ENCODE measurements around the gene PHACTR1.

PHACTR1 gene

DNA sequence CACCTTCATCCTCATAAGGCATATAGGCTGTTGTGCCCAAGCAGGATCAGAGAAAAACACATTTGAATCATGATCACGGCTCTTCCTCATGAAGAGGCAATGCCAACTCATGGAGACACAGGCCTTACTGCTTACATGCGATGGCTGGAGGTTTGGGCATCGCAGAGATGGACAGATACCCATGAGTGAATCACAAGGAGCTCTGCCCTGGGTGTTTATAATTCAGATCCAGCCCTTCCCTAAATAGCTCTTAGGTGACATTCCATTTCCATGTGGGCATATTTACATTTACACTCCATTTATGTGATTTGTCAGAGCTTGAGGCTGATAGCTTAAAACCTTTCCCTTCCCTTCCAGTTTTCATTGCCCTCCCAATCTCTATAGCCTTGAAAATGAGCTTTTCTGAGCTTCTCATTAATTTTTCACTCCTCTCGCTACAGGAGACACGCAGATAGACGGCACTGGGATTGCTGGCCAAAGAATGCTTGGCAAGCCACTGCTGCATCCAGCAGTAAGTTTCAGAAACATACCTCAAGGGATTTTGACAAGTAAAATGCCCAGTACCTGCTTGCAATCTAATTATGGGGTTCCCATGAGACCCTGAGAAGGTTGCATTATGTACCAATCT is 362.6 kb downstream of the PHACTR1 start:
- DNase-seq, result no peak

GRCh38 chr6:13080462-13081188 is 364.1 kb downstream of the PHACTR1 start:
- no peak for DNase-seq

- no peak for DNase-seq
Measured at GRCh38 chr6:13081189-13081563, 364.6 kb downstream of the PHACTR1 start.

DNA sequence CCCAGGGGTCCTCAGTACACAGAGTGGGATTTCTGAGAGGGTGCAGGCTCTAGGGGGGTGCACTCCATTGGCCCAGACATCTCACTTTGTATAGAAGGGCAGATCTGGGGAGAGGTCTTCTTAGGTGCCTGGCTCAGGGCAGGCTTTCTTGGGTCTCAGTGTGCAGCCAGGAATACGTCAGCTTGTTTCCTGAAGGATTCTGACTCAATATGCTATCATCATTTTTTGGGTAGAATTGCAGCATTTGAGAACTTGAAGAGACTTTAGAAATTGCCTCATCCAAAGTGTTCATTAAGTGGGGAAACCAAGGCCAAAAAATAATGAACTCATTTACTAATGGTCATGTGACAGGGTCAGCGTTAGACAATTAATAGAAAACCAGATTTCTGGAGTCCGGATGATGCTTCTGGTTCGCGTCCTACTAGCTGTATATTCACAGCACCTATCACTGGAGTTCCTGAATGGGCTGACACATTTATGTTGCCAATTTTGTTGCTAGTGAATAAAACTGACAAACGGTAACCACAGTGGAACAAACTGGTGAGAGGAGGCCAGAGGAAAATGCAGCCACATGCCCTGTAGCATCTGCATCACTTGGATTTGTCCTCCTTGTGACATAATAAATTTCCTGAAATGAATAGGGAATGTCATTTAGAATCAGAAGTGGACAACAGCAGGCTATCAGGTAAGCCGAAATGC is 372.9 kb downstream of the PHACTR1 start:
- no peak for DNase-seq

GRCh38 chr6:13091192-13091591 is 374.6 kb downstream of the PHACTR1 start:
- DNase-seq, result no peak

DNA sequence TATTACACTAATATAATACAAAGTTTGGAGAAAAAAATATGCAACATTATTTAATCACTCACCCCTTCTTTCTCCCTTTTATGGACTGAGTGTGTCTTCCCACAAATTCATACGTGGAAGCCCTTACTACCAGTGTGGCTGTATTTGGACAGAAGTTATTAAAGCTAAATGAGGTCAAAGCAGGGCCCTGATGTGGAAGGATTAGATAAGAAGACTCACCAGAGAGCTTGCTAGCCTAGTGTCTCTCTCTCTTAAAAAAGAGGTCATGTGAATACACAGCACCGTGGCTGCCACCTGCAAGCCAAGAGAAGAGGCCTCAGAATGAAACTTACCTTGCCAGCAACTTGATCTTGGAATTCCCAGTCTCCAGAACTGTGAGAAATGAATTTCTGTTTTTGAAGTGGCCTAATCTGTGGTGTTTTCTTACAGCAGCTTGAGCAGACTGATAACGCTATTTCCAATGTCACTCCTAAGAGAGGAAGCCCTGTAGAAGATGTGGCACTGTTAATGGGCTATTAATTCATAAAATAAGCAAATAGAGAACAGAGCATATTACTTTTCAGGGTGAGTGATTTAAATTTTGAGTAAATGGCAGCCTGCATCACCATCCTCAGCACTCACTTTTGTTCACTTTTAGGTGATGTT is 378.3 kb downstream of the PHACTR1 start:
- no peak for DNase-seq

- no peak for DNase-seq
Measured at GRCh38 chr6:13096084-13096483, 379.5 kb downstream of the PHACTR1 start.

- DNase-seq, result no peak
Measured at GRCh38 chr6:13097454-13097853, 380.9 kb downstream of the PHACTR1 start.

DNA sequence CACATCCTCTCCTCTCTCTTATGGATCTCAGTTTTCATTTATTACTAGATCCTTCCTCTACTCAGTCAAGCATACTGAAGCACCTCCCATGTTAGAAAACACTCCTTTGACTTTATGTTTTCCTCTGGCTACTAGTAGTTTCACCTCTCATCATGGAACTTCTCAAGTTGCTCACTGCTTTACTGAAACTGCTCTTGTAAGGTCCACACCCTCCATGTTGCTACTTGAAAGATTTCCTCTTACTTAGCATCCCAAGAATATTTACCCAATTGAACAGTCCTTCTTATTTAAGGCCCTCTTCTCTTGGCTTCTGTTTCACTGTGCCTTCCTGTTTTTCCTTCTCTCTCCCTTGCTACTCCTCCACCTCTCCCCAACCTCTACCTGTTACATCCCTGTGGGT is 381.4 kb downstream of the PHACTR1 start:
- DNase-seq, result no peak

GRCh38 chr6:13098793-13099570 is 382.4 kb downstream of the PHACTR1 start:
- no peak for DNase-seq

- peak; percentile 5 for DNase-seq
Measured at GRCh38 chr6:13099771-13100170, 383.2 kb downstream of the PHACTR1 start.

GRCh38 chr6:13101409-13101808 is 384.8 kb downstream of the PHACTR1 start:
- DNase-seq, result no peak

DNA sequence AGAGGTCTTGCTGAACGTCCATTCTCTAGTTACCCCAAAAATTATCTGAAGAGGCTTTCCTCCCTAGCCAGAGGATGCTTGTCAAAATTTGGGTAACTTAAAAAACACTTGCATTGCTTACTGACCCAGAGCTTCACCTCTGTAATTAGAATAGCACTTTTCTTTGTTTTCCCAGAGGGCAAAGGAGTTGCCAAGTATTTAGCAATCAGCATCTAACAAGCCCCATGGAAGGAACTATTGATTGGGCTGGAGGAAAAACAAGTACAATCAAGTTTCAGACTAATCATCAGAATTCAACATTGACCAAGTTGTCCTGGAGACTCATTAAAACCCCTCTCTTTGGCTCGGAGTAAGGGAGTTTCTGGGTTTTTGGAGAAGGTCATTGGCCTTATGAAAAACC is 385.4 kb downstream of the PHACTR1 start:
- no peak for DNase-seq

DNA sequence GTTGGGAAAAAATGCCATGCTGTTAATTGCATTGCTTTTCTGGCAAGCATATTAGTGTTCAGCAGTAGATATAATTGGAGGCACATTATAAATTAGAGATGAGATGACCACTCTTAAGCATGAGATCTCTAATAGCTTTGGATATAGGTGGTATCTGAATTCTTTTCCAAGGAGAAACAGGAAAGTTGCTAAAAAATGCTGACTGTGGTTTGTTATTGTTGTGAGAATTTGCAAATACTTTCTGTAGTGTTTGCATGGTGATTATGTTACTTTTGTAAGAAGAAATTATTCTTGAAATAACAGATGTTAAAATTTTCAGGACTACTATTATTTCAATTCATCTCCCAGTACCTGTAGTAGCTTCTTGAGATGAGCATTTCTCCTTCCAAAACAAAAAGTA is 386.6 kb downstream of the PHACTR1 start:
- no peak for DNase-seq

DNA sequence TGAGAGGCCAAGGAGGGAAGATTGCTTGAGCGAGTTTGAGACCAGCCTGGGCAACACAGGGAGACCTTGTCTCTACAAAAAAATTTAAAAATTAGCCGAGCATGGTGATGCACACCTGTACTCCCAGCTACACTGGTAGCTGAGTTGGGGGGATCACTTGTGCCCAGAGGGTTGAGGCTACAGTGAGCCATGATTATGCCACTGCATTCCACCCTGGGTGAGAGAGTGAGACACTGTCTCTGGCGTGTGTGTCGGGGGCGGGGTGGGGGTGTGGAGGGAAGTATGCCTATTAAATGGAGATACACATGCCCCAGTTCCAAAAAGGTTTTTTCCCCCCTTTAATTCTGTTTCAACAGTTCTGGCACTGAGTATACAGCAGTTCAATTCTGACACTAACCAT is 388.6 kb downstream of the PHACTR1 start:
- DNase-seq, result no peak

DNA sequence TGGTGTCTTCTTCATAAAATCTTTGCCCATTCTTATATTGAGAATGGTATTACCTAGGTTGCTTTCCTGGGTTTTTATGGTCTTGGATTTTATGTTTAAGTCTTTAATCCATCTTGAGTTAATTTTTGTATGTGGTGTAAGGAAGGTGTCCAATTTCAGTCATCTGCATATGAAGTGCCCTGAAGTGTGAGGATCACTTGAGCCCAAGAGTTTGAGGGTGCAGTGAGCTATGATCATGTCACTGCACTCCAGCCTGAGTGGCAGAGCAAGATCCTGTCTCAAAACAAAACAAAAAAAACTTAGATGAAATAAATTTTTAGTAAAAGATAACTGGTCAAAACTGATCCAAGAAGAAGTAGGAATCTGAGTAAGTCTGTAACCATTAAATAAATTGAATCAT is 396.4 kb downstream of the PHACTR1 start:
- no peak for DNase-seq

GRCh38 chr6:13113376-13113775 is 396.8 kb downstream of the PHACTR1 start:
- DNase-seq, result no peak

- DNase-seq, result no peak
Measured at GRCh38 chr6:13113981-13114593, 397.5 kb downstream of the PHACTR1 start.

GRCh38 chr6:13116155-13116554 is 399.6 kb downstream of the PHACTR1 start:
- no peak for DNase-seq

- DNase-seq, result no peak
Measured at GRCh38 chr6:13117570-13117969, 401.0 kb downstream of the PHACTR1 start.

- DNase-seq, result no peak
Measured at GRCh38 chr6:13119549-13119948, 403.0 kb downstream of the PHACTR1 start.
